GM21447 (cell line): ENCODE data around the gene TRERF1.
"Not testable (repeated sequence)": the region's sequence is repeated elsewhere in the genome, so short reads cannot be mapped to it uniquely, and the experiment has no call there.

ENCODE experiments used
- ATAC-seq: cut with Tn5 transposase; IDR thresholded peaks from one replicate; pipeline ENCODE4 v1.9.1; 2021; ENCODE audit not compliant: unreplicated experiment

The TRERF1 gene

DNA sequence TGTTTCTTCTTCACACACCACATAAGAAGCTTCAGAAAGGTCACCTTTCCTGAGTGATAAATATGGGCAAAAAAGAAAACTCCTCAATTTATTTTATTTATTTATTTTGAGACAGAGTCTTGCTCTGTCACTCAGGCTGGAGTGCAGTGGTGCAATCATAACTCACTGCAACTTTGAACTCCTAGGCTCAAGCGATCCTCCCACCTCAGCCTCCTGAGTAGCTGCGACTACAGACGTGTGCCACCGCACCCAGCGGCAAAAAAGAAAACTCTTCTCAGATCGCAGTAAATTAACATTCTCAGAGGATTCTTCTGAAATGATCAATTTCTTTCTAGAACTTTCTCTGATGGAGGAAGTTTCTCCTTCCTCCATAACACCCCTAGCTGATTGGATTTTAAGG, 111.2 kb downstream of the TRERF1 start:
- ATAC-seq = no peak

- ATAC-seq = peak; percentile 65
Measured at GRCh38 chr6:42339991-42340401, 111.7 kb downstream of the TRERF1 start.

DNA sequence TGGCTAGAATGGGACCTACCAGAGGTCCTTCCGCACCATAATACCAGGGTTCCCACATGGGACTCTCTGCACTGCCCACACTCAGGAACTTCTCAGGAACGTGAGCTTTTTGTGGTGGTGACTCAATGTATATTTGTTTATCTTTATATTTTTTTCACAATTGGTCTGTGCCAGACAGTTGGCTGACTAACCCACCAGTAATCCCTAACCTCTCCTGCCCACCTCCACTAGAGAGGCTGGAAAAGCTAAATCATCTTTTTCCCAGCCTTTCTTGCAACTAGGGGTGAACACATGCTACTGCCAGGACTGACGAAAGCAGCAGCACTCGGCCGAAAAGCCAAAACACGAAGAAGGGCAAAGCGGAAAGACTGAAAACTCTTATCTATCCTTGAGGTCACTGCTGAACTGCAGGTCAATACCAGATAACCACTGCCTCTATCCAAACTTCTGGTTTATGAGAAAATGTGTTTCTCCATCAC, 112.9 kb downstream of the TRERF1 start:
- no peak for ATAC-seq

DNA sequence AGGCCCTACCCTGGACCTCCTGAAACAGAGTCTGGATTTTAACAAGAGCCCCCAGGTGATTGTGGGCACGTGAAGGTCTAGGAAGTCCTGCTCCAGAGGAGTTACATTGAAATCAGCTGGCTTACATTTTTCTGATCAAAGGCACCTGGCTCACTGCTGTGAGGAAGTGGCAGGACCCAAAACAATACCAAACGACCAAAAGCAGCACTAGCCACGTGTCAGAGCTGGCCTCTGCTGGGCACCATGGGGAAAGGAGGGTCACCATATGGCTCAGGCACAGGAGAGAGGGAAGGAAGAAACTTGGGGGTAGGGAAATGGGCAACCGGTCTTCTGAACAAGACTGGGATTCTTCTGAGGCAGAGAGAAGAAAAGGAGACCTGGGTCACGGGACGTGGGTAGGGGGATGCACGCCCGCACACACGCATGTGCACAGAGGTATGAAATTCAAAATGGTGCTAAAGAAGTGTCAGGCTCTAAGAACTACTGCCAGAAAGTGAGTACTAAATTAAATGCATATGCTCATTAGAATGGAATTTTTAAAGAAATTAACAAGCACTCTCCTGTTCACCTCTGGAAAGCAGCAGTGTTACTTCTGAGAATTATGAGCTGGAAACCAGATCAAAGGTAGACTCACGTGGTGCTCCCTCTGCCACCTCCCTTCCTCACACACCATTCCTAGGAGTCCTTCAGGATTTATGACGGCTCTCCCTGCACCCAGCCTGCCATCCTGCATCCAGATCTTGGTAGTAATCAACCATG, 113.6 kb downstream of the TRERF1 start:
- ATAC-seq = no peak

- ATAC-seq = no peak
Measured at GRCh38 chr6:42336431-42336830, 115.3 kb downstream of the TRERF1 start.

DNA sequence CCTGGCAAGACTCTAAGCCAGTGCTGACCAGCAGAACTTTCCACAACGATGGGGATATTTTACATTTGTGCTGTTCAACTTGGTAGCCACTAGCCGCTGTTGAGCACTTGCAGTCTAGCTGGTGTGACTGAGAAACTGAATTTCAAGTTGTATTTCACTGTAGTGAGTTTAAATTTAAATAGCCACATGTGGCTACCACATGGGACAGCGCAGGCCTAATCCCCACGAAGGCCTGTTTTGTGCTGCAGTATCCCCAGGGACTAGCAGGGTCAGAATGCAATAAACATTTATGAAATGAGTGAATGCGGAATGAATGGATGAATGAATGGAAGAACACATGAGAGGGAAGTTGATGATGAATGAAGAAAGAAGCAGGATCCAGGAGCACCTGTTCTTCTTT, 115.8 kb downstream of the TRERF1 start:
- ATAC-seq = no peak

GRCh38 chr6:42334870-42335269, 116.9 kb downstream of the TRERF1 start:
- ATAC-seq = no peak

DNA sequence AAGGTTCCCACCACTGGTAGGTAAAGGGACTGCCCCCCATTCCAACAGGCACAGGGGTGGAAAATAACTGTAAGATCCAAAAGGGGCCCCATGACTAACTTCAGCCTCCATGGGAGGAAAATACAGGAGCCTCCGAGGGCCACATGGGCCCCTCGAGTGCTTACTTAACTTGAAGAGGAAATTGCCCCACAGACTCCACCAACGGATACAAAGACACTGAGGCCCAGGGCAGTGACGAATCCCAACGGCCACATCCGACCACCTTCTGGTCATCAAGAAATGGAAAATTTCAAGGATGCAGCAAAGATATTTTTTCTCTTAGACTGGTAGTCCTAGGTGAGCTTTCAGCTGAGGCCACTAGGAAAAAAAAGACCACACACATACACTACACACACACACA, 118.1 kb downstream of the TRERF1 start:
- no peak for ATAC-seq

DNA sequence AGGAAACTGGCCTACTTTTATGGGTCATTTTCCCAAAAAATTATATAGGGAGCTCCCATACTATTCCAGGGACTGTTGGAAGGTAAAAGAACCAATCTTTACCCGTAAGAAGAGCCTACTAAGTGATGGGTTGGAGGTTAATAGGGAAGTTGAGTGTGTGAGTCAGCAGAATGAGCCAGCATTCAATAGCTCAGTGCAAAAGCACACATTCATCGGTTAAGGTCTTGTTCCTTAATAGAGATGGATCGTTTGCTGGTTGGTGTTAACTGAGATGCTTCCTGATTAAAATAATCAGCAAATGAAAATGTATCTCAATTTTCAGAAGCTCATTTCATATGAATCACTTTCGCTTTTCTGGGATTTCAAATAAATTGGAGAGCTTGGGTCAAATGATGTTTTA, 118.8 kb downstream of the TRERF1 start:
- no peak for ATAC-seq

DNA sequence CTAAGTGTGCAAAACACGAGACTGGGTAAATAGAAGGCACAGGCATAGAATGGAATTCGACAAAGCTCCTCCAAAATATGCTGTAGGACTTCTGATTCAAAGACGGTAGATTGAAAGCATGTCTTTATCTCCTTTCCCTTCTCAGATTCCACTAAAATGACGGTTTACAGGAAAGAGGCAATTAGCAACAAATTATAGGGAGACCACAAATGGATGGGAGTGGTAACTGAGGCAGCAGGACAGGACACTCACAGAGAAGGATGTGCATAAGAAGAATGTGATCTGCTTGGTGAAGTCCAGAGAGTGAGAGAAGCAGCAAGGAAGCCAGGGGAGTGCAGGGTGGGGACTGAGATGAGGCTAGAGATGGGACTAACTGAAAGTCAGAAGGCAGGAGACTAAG, 120.7 kb downstream of the TRERF1 start:
- ATAC-seq = no peak

GRCh38 chr6:42326248-42326647, 125.5 kb downstream of the TRERF1 start:
- no peak for ATAC-seq

DNA sequence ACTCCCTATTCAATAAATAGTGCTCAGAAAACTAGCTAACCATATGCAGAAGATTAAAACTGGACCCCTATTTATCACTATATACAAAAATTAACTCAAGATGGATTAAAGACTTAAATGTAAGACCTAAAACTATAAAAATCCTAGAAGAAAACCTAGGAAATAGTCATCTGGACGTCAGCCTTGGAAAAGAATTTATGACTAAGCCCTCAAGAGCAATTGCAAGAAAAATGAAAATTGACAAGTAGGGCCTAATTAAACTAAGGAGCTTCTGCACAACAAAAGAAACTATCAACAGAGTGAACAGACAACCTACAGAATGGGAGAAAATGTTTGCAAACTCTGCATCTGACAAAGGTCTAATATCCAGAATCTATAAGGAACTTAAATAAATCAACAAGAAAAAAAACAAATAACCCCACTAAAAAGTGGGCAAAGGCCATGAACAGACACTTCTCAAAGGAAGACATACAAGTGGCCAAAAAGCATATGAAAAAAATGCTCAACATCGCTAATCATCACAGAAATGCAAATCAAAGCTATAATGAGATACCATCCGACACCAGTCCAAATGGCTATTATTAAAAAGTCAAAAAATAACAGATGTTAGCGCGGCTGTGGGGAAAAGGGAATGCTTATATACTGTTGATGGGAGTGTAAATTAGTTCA, 126.9 kb downstream of the TRERF1 start:
- ATAC-seq = not testable (repeated sequence)

GRCh38 chr6:42322676-42323075, 129.1 kb downstream of the TRERF1 start:
- no peak for ATAC-seq

GRCh38 chr6:42321976-42322375, 129.8 kb downstream of the TRERF1 start:
- ATAC-seq = no peak

DNA sequence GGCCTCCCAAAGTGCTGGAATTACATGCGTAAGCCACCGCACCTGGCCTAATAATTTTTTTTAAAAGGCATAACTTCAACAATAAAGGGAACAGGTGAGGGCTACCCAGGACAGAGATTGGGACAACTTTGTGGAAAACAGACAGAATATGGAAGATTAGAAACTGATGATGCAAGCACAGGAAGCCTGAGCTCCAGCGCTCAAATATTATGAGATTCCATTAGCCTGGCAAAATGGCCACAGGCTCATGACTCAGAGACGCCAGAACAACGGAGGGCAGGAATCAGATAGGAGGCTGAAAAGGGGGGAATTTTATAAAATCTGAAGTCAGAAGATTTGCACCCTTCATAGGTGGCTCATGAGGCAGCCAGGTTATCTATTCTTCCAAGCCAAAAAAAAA, 131.0 kb downstream of the TRERF1 start:
- ATAC-seq = no peak

- ATAC-seq = no peak
Measured at GRCh38 chr6:42318480-42318879, 133.2 kb downstream of the TRERF1 start.

DNA sequence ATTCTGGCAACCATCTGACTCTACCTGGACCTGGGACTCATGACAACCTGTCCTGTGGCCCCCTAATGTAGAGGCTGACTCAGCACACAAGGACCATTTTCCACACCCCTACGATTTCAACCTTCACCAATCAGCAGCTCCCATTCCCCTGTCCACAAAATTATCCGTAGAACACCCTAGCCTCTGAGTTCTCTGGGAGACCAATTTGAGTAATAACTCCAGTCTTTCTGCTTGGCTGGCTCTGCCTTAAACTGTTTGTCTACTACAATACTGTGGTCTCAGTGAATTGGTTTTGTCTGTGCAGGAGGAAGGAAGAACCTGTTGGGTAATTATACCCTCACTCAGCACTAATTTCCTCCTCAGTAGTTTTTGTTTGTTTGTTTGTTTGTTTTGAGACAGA, 134.7 kb downstream of the TRERF1 start:
- ATAC-seq = no peak

- no peak for ATAC-seq
Measured at GRCh38 chr6:42315991-42316970, 135.4 kb downstream of the TRERF1 start.

DNA sequence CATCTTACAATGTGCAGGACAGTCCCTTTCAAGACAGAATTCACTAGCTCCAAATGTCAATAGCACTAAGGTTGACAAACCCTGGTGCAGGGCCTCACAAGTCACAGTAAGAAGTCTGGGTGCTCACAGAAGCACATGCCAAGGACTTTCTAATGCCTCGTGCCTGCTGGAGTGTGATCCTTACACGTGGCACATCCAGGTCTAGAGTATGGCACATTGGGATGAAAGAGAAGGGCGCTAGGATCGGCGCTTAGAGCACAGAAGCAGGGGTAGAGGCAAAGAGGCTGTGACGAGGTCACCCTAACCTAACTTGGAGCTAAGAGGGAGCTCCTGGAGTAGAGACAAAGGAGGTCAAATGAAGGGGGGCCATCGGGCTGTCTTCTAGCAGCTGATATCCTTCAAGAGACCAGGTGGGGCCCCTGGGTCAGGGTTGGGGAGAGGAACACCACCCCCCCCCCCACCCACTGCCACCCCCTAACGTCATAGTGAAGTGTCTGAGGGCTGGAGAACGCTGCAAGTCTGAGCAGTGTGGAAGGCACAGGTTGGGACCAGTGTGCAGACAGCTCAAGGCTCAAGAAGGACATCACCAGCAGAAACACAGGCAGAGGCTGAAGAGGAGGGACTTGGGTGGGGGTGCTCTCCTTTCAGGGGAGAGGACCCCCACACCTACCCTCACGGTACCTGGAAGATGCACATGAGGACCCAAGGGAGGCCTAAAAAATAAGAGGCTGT, 136.3 kb downstream of the TRERF1 start:
- no peak for ATAC-seq

- ATAC-seq = no peak
Measured at GRCh38 chr6:42314571-42315258, 137.0 kb downstream of the TRERF1 start.
